GM12878 (cell line): ENCODE results near the gene TVP23C. TPM values are rescaled to one million over a fixed set of nuclear protein-coding genes. Genes with fewer than 3 reads are reported as not detected.

Source experiments
- ATAC-seq: fragments of 200-7000 bp; cut with Tn5 transposase; 3 replicates; pipeline ENCODE4 v1.9.1; 2020; ENCODE audit warnings: mild to moderate bottlenecking, moderate library complexity
- BruUV-seq: library from RNA; stranded (reverse); fragments of 400-500 nt; replicated peaks from 2 replicates; lab custom pipeline; 2021; lab: Mats Ljungman, UMichigan
- CTCF ChIA-PET: fragments of 300-600 bp; sonication (Branson Sonifier 250); formaldehyde crosslinking; extraction: SDS; loops from one replicate; lab custom pipeline; 2021; ENCODE audit warnings: inconsistent platforms; lab: Yijun Ruan, JAX
- POLR2A ChIA-PET: fragments of 350-600 bp; formaldehyde crosslinking; extraction: SDS; loops from one replicate; lab custom pipeline; 2021; ENCODE audit warnings: inconsistent platforms; lab: Charles Lee
- RAD21 ChIA-PET: fragments of 300-600 bp; sonication (Branson Sonifier 250); formaldehyde crosslinking; loops from one replicate; lab custom pipeline; 2023; ENCODE audit warnings: antibody characterized with exemption; ENCODE audit not compliant: unreplicated experiment; lab: Charles Lee
- SMC1A ChIA-PET: fragments of 300-600 bp; sonication (Branson Sonifier 250); formaldehyde crosslinking; loops from one replicate; lab custom pipeline; 2023; ENCODE audit not compliant: unreplicated experiment, uncharacterized antibody; lab: Charles Lee
- DNase-seq: peaks from one replicate; pipeline ENCODE4 v3.0.0-alpha.2; 2011; ENCODE audit warnings: low read depth, low spot score
- FAIRE-seq: peaks from 3 replicates; lab custom pipeline; 2011; peaks lifted over from hg19 to GRCh38; lab: Jason Lieb, UNC
- H2AFZ ChIP-seq: 2 replicates; pipeline ENCODE4 v1.6.0; 2011; ENCODE audit warnings: low read depth, low read length, control low read depth; ENCODE audit not compliant: control insufficient read depth
- H3K27ac ChIP-seq: 2 replicates; pipeline ENCODE4 v1.5.1; 2011; ENCODE audit warnings: control low read depth; ENCODE audit not compliant: control insufficient read depth, insufficient read depth
- H3K27me3 ChIP-seq, 2 experiments: replicated peaks in 1 of 2; 2 replicates each; pipeline versions ENCODE4 v1.6.0 to v1.6.1; 2011; ENCODE audit warnings: low read length in 1 of 2; ENCODE audit not compliant: control insufficient read depth in 2 of 2, insufficient read depth in 2 of 2
- H3K36me3 ChIP-seq, 2 experiments: 2 replicates each; pipeline ENCODE4 v1.5.1; 2011; ENCODE audit warnings: low read length in 1 of 2; ENCODE audit not compliant: control insufficient read depth in 2 of 2, insufficient read depth in 2 of 2
- H3K4me1 ChIP-seq: 2 replicates; pipeline ENCODE4 v1.6.1; 2011; ENCODE audit warnings: mild to moderate bottlenecking, low read length, moderate library complexity, mixed read lengths; ENCODE audit not compliant: control insufficient read depth, insufficient read depth
- H3K4me2 ChIP-seq: 2 replicates; pipeline ENCODE4 v1.6.0; 2011; ENCODE audit warnings: control low read depth; ENCODE audit not compliant: control insufficient read depth, insufficient read depth
- H3K4me3 ChIP-seq: fragments of 200-600 bp; sonication (generic); 2 replicates; pipeline ENCODE4 v1.5.1; 2016
- H3K79me2 ChIP-seq: 2 replicates; pipeline ENCODE4 v1.6.0; 2011; ENCODE audit warnings: low read length; ENCODE audit not compliant: control insufficient read depth, insufficient read depth
- H3K9ac ChIP-seq: 2 replicates; pipeline ENCODE4 v1.8.0; 2011; ENCODE audit warnings: low read length, control low read depth, mixed read lengths; ENCODE audit not compliant: control insufficient read depth, insufficient read depth
- H3K9me3 ChIP-seq: replicated peaks from 3 replicates; pipeline ENCODE4 v1.5.1; 2011; ENCODE audit warnings: mild to moderate bottlenecking, low read length; ENCODE audit not compliant: control insufficient read depth, insufficient read depth
- H4K20me1 ChIP-seq: 2 replicates; pipeline ENCODE4 v1.6.0; 2011; ENCODE audit not compliant: control insufficient read depth, insufficient read depth
- BRCA1 ChIP-seq: IDR thresholded peaks from 2 replicates; pipeline ENCODE4 v1.6.1; 2011; ENCODE audit warnings: low read depth, low read length, improper control_type of control experiment
- DPF2 ChIP-seq: fragments of 450-650 bp; IDR thresholded peaks from 2 replicates; pipeline ENCODE4 v1.6.1; 2017; ENCODE audit warnings: mild to moderate bottlenecking
- EP300 ChIP-seq, 2 experiments: fragments of 150-350 bp in 1 of 2; IDR thresholded peaks; 2 replicates each; pipeline ENCODE4 v1.6.1; 2011 to 2012; ENCODE audit warnings: low read depth in 2 of 2, low read length in 2 of 2, borderline replicate concordance in 1 of 2, improper control_type of control experiment in 1 of 2, inconsistent platforms in 1 of 2; ENCODE audit not compliant: control insufficient read depth in 1 of 2
- NR2F1 ChIP-seq: fragments of 450-650 bp; conservative IDR thresholded peaks from 2 replicates; pipeline ENCODE4 v1.6.1; 2017; ENCODE audit warnings: mild to moderate bottlenecking
- PAX8 ChIP-seq: fragments of 450-650 bp; IDR thresholded peaks from 2 replicates; pipeline ENCODE4 v1.6.1; 2017; ENCODE audit warnings: mild to moderate bottlenecking, moderate library complexity
- PML ChIP-seq: IDR thresholded peaks from 2 replicates; pipeline ENCODE4 v1.6.1; 2012; ENCODE audit warnings: low read length, inconsistent platforms
- RELA ChIP-seq: fragments of 450-650 bp; IDR thresholded peaks from 2 replicates; pipeline ENCODE4 v1.8.0; 2014; ENCODE audit warnings: borderline replicate concordance; ENCODE audit not compliant: partially characterized antibody
- SMC3 ChIP-seq: IDR thresholded peaks from 2 replicates; pipeline ENCODE4 v1.6.1; 2011; ENCODE audit warnings: low read length, improper control_type of control experiment, borderline replicate concordance
- TCF7 ChIP-seq: IDR thresholded peaks from 2 replicates; pipeline ENCODE4 v1.6.1; 2014; ENCODE audit warnings: antibody characterized with exemption, borderline replicate concordance
- WGBS: methylation state at CpG from one replicate; pipeline ENCODE4 v1.1.6; 2016; ENCODE audit warnings: low lambda C conversion rate; ENCODE audit not compliant: insufficient replicate concordance, insufficient coverage; ENCODE audit errors: missing lambda C conversion rate; 5-methylcytosine and 5-hydroxymethylcytosine counted together
- in situ Hi-C: fragments of 300-500 bp; cut with MboI; formaldehyde crosslinking; loops from 9 replicates; pipeline ENCODE4 v1.14.3; 2018; ENCODE audit warnings: mixed read lengths
- intact Hi-C: fragments of 100-400 bp; cut with micrococcal nuclease; formaldehyde crosslinking; loops from one replicate; pipeline ENCODE4 v1.14.2; 2022; ENCODE audit not compliant: unreplicated experiment
- polyA plus RNA-seq, 11 experiments: library from polyadenylated mRNA; depleted of rRNA in 4 of 11; unstranded in 6 of 11; stranded (reverse) in 5 of 11; fragments of >200 nt; fragmentation: Nextera tagmentation in 4 of 11; fragmentation: Illumina TruSeq in 1 of 11; extraction: Ambion mirVana in 4 of 11; extraction: Trizol in 1 of 11; gene quantifications; 1 replicate in 1 of 11; 2 replicates in 10 of 11; pipeline versions ENCODE4 v1.2.1 to v1.2.3, GENCODE V29; 2011 to 2016; ENCODE audit warnings: inconsistent platforms in 2 of 11, missing spikeins in 2 of 11, low read depth in 1 of 11
- total RNA-seq, 4 experiments: library from RNA; depleted of rRNA in 3 of 4; stranded (reverse); fragments of >200 nt in 3 of 4; fragmentation: Illumina TruSeq in 1 of 4; extraction: Trizol in 1 of 4; gene quantifications; 2 replicates each; pipeline versions ENCODE4 v1.2.1 to v1.2.3, GENCODE V29; 2013 to 2021
- TF ChIP-seq, protein P1 (sequence below): IDR thresholded peaks from 2 replicates; pipeline ENCODE4 v1.6.1; 2011; ENCODE audit warnings: mild to moderate bottlenecking, low read depth, low read length, moderate library complexity; ENCODE audit not compliant: insufficient replicate concordance
- TF ChIP-seq, protein P2 (sequence below): fragments of 450-650 bp; IDR thresholded peaks from 2 replicates; pipeline ENCODE4 v1.6.1; 2017; ENCODE audit warnings: mild to moderate bottlenecking

Gene TVP23C
- total and polyA plus RNA-seq, 10 of the 15 experiments (the other 5 are each of a cell fraction or from before 2014, with no cell fraction given): 0.42 to 5.0 (median 2.7) TPM

DNA sequence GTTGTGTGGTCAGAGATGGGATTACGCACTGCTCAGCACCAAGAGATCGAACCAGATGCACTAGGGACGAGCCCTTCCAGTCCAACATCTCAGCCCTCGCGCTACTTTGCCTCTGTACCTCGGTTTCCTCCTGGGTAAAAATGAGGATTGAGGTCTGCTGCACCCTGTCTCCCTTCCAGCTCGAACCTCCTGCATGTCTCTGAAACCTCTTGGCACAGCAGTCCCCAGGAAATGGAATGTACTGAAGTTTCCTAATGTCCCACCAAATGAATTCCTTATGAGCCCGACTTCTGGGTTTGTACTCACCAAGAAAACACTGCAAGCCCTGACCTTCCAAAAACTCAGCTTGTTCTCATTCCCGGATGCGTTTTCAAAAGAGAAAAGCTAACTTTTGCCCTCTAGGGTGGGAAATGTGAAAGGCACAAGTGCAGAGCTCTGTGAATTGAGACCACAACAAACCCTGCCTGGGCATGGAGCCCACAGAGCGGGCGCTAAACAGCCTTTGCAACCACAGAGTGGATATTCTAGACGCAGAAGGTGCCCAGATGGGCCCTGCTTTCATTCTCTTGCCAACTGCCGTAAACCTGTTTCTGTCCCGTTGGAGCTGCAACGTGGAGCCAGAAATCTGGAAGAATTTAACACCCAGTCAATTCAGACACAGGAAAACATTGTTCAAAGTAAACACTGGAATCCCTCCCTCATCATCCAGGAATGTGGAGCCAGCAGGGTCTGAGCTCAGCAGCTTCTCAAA lies 106.1 kb downstream of the TVP23C start (continued):
- TF ChIP-seq, protein P1, sequence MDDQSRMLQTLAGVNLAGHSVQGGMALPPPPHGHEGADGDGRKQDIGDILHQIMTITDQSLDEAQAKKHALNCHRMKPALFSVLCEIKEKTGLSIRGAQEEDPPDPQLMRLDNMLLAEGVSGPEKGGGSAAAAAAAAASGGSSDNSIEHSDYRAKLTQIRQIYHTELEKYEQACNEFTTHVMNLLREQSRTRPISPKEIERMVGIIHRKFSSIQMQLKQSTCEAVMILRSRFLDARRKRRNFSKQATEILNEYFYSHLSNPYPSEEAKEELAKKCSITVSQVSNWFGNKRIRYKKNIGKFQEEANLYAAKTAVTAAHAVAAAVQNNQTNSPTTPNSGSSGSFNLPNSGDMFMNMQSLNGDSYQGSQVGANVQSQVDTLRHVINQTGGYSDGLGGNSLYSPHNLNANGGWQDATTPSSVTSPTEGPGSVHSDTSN: no peak
- TF ChIP-seq PAX8: no peak
- TF ChIP-seq EP300 (IDR thresholded peaks at IDR 0.05; ENCODE audit: borderline replicate concordance in 1 of 2, control insufficient read depth in 1 of 2, low read depth in 2 of 2, low read length in 2 of 2): no peak

DNA sequence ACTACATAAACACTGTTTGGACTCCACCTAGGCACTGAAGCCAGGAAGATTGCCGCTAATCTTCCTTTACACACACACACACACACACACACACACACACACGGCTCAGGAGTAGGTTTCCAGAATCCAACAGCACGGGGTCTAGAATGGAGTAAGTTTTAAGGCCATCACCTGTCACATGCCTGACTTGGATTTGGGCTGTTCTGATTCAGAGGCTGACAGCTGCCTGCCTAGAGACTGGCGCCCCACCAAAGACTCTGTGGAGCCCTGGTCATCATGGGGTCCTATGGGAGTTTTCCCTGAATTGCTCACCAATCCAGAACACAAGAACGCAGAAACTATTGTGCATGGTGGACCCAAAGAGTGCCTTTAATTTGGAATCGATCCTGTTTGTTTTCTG lies 106.8 kb downstream of the TVP23C start:
- Histone ChIP-seq H3K4me3 (no peak overlapping the region), H4K20me1 (no peaks in the 10 kb centered on the region), H3K4me2 (no peak overlapping the region), H3K4me1 (no peaks in the 10 kb centered on the region), H3K27ac (no peak overlapping the region), H3K36me3 (no peaks in the 10 kb centered on the region), H3K9ac (no peak overlapping the region), H3K9me3 (no peaks in the 10 kb centered on the region), H3K79me2 (no peaks in the 10 kb centered on the region), H2AFZ (no peak overlapping the region), H3K27me3 (no peaks in the 10 kb centered on the region)
- in situ Hi-C loops: no loop called here
- POLR2A ChIA-PET: no interaction called here
- BruUV-seq: no TSS peak
- no peak for FAIRE-seq
- 16% methylated on average over 6 of the region's 6 CpGs for WGBS
- RAD21 ChIA-PET: no interaction called here
- TF ChIP-seq NR2F1: no peak
- no peak for TF ChIP-seq BRCA1
- TF ChIP-seq TCF7: no peak
- no peak for TF ChIP-seq PML
- TF ChIP-seq DPF2: no peak
- TF ChIP-seq, protein P2, sequence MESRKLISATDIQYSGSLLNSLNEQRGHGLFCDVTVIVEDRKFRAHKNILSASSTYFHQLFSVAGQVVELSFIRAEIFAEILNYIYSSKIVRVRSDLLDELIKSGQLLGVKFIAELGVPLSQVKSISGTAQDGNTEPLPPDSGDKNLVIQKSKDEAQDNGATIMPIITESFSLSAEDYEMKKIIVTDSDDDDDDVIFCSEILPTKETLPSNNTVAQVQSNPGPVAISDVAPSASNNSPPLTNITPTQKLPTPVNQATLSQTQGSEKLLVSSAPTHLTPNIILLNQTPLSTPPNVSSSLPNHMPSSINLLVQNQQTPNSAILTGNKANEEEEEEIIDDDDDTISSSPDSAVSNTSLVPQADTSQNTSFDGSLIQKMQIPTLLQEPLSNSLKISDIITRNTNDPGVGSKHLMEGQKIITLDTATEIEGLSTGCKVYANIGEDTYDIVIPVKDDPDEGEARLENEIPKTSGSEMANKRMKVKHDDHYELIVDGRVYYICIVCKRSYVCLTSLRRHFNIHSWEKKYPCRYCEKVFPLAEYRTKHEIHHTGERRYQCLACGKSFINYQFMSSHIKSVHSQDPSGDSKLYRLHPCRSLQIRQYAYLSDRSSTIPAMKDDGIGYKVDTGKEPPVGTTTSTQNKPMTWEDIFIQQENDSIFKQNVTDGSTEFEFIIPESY: no peak
- no peak for TF ChIP-seq RELA
- TF ChIP-seq SMC3: no peak
- SMC1A ChIA-PET: no interaction called here
- no peak for DNase-seq
- intact Hi-C loops: no loop called here
- CTCF ChIA-PET: no interaction called here
- ATAC-seq: no peak
